HepG2 (cell line): ENCODE data around the gene COX6B1. TPM values are rescaled to one million over a fixed set of nuclear protein-coding genes. Genes with fewer than 3 reads are reported as not detected.

Source experiments
- ATAC-seq: fragments of 200-7000 bp; cut with Tn5 transposase; 3 replicates; pipeline ENCODE4 v1.9.1; 2020; ENCODE audit warnings: mild to moderate bottlenecking, moderate library complexity
- BruUV-seq: library from RNA; stranded (reverse); fragments of 400-500 nt; replicated peaks from 2 replicates; lab custom pipeline; 2021; lab: Mats Ljungman, UMichigan
- CTCF ChIA-PET: fragments of 300-600 bp; formaldehyde crosslinking; extraction: SDS; loops from one replicate; lab custom pipeline; 2021; ENCODE audit warnings: low total read pairs, inconsistent platforms, low intra/inter-chr PET ratio; lab: Yijun Ruan, JAX
- POLR2A ChIA-PET: fragments of 350-600 bp; sonication (Branson Sonifier 250); formaldehyde crosslinking; loops from one replicate; lab custom pipeline; 2020; ENCODE audit warnings: antibody characterized with exemption, inconsistent platforms; lab: Yijun Ruan, JAX
- DNase-seq: peaks from one replicate; pipeline ENCODE4 v3.0.0-alpha.2; 2015; ENCODE audit warnings: low spot score
- FAIRE-seq: peaks from 3 replicates; lab custom pipeline; 2011; peaks lifted over from hg19 to GRCh38; lab: Jason Lieb, UNC
- H2AFZ ChIP-seq: one replicate; pipeline ENCODE4 v1.6.1; 2011; ENCODE audit warnings: low read length, inconsistent platforms
- H3K27ac ChIP-seq: fragments of 300-600 bp; 3 replicates; pipeline ENCODE4 v1.8.0; 2011; ENCODE audit warnings: mixed run types, mild to moderate bottlenecking, mixed read lengths, low read length, inconsistent platforms; ENCODE audit not compliant: insufficient read depth; ENCODE audit errors: extremely low read length
- H3K27me3 ChIP-seq, 2 experiments: fragments of 200-600 bp in 1 of 2; 2 replicates in 1 of 2; 3 replicates in 1 of 2; pipeline versions ENCODE4 v1.6.0 to v1.8.0; 2011; ENCODE audit warnings: low read length in 2 of 2, mild to moderate bottlenecking in 2 of 2, moderate library complexity in 2 of 2, inconsistent platforms in 1 of 2; ENCODE audit not compliant: insufficient read depth in 2 of 2, control insufficient read depth in 1 of 2
- H3K36me3 ChIP-seq, 2 experiments: fragments of 200-600 bp in 1 of 2; replicated peaks in 1 of 2; 2 replicates in 1 of 2; 3 replicates in 1 of 2; pipeline versions ENCODE4 v1.5.1 to v1.8.0; 2011; ENCODE audit warnings: low read length in 2 of 2, inconsistent platforms in 1 of 2; ENCODE audit not compliant: insufficient read depth in 2 of 2, control insufficient read depth in 1 of 2
- H3K4me1 ChIP-seq: 2 replicates; pipeline ENCODE4 v1.5.1; 2012; ENCODE audit warnings: low read length, inconsistent platforms; ENCODE audit not compliant: insufficient read depth
- H3K4me2 ChIP-seq: 2 replicates; pipeline ENCODE4 v1.6.0; 2011; ENCODE audit warnings: low read depth, low read length, inconsistent platforms
- H3K4me3 ChIP-seq, 3 experiments: fragments of 200-600 bp in 1 of 3; sonication (generic), shearing (Covaris generic) in 1 of 3; replicated peaks in 1 of 3; 2 replicates each; pipeline ENCODE4 v1.5.1; 2011 to 2016; ENCODE audit warnings: low read length in 3 of 3, inconsistent platforms in 2 of 3, low read depth in 2 of 3, mild to moderate bottlenecking in 2 of 3, control low read depth in 1 of 3, mixed read lengths in 1 of 3; ENCODE audit not compliant: insufficient read depth in 1 of 3
- H3K79me2 ChIP-seq: one replicate; pipeline ENCODE4 v1.6.1; 2011; ENCODE audit warnings: low read length, inconsistent platforms; ENCODE audit not compliant: insufficient read depth
- H3K9ac ChIP-seq: 2 replicates; pipeline ENCODE4 v1.6.0; 2011; ENCODE audit warnings: mild to moderate bottlenecking, low read depth, low read length, inconsistent platforms; ENCODE audit not compliant: insufficient read depth
- H3K9me3 ChIP-seq: 2 replicates; pipeline ENCODE4 v1.5.1; 2012; ENCODE audit warnings: mild to moderate bottlenecking, low read length
- H4K20me1 ChIP-seq: 2 replicates; pipeline ENCODE4 v1.6.0; 2011; ENCODE audit warnings: inconsistent platforms, mild to moderate bottlenecking, low read length, moderate library complexity; ENCODE audit not compliant: insufficient read depth
- ASH2L ChIP-seq: fragments of 300-600, 200-600 bp; sonication (generic); IDR thresholded peaks from 2 replicates; pipeline ENCODE4 v1.7.0; 2017; ENCODE audit warnings: low read depth, mild to moderate bottlenecking, moderate library complexity, mixed read lengths, low read length; ENCODE audit not compliant: insufficient read length
- BRD4 ChIP-seq: sonication (generic); formaldehyde crosslinking; IDR thresholded peaks from 2 replicates; pipeline ENCODE4 v1.4.0; 2020; ENCODE audit warnings: missing genetic modification reagents
- FOXK2 ChIP-seq: fragments of 450-650 bp; IDR thresholded peaks from 2 replicates; pipeline ENCODE4 v1.6.1; 2016
- GPN1 ChIP-seq: sonication (generic); formaldehyde crosslinking; IDR thresholded peaks from 2 replicates; pipeline ENCODE4 v1.5.1; 2020; ENCODE audit warnings: missing genetic modification reagents, borderline replicate concordance
- HMGA1 ChIP-seq: sonication (generic); formaldehyde crosslinking; conservative IDR thresholded peaks from 2 replicates; pipeline ENCODE4 v1.4.0; 2020; ENCODE audit warnings: missing genetic modification reagents
- MTA1 ChIP-seq: sonication (generic); formaldehyde crosslinking; IDR thresholded peaks from 2 replicates; pipeline ENCODE4 v1.4.0; 2020; ENCODE audit warnings: missing genetic modification reagents, mild to moderate bottlenecking, borderline replicate concordance
- NR2F1 ChIP-seq, 2 experiments: fragments of 450-650 bp in 1 of 2; formaldehyde crosslinking in 1 of 2; IDR thresholded peaks; 2 replicates each; pipeline versions ENCODE4 v1.5.0 to v1.6.1; 2016 to 2020; ENCODE audit warnings: mild to moderate bottlenecking in 1 of 2, missing compliant biosample characterization in 1 of 2, missing genetic modification reagents in 1 of 2, moderate library complexity in 1 of 2
- PBX2 ChIP-seq: IDR thresholded peaks from 2 replicates; pipeline ENCODE4 v1.6.1; 2016; ENCODE audit warnings: control low read depth
- RXRB ChIP-seq: IDR thresholded peaks from 2 replicates; pipeline ENCODE4 v1.6.1; 2016; ENCODE audit warnings: borderline replicate concordance, missing genetic modification reagents, missing compliant biosample characterization
- SRSF9 ChIP-seq: fragments of 200-400 bp; formaldehyde crosslinking; IDR thresholded peaks from 2 replicates; pipeline ENCODE4 v1.6.1; 2018; ENCODE audit warnings: borderline replicate concordance, mild to moderate bottlenecking, low read depth, low read length; ENCODE audit not compliant: insufficient read depth, poor library complexity, severe bottlenecking
- UBTF ChIP-seq: sonication (generic); formaldehyde crosslinking; IDR thresholded peaks from 2 replicates; pipeline ENCODE4 v1.4.0; 2020; ENCODE audit warnings: mild to moderate bottlenecking, missing genetic modification reagents
- ZC3H13 ChIP-seq: sonication (generic); formaldehyde crosslinking; IDR thresholded peaks from 2 replicates; pipeline ENCODE4 v1.8.1; 2023; ENCODE audit warnings: mild to moderate bottlenecking, missing genetic modification reagents, moderate library complexity
- ZFP82 ChIP-seq: sonication (generic); formaldehyde crosslinking; IDR thresholded peaks from 2 replicates; pipeline ENCODE4 v1.5.1; 2020; ENCODE audit warnings: mild to moderate bottlenecking, missing genetic modification reagents, borderline replicate concordance
- ZNF251 ChIP-seq: sonication (generic); formaldehyde crosslinking; IDR thresholded peaks from 2 replicates; pipeline ENCODE4 v1.9.0; 2021; ENCODE audit warnings: mild to moderate bottlenecking, missing genetic modification reagents
- ZNF510 ChIP-seq: sonication (generic); formaldehyde crosslinking; IDR thresholded peaks from 2 replicates; pipeline ENCODE4 v1.4.0; 2020; ENCODE audit warnings: low read depth, mild to moderate bottlenecking, missing genetic modification reagents
- WGBS: methylation state at CpG from one replicate; pipeline ENCODE4 v1.1.6; 2017; ENCODE audit warnings: low lambda C conversion rate; 5-methylcytosine and 5-hydroxymethylcytosine counted together
- in situ Hi-C: cut with HindIII; loops from 2 replicates; pipeline ENCODE4 v1.10.0; 2017; ENCODE audit warnings: low pct_unique_long_range_greater_than_20kb; ENCODE audit not compliant: extremely low pct_ligation_motif_present
- intact Hi-C: fragments of 100-400 bp; cut with micrococcal nuclease; formaldehyde crosslinking; loops from one replicate; pipeline ENCODE4 v1.10.0; 2022; ENCODE audit not compliant: unreplicated experiment
- polyA plus RNA-seq, 8 experiments: library from polyadenylated mRNA; depleted of rRNA in 3 of 8; stranded (reverse) in 7 of 8; unstranded in 1 of 8; fragments of >200 nt; fragmentation: Illumina TruSeq in 4 of 8; extraction: Trizol in 4 of 8; gene quantifications; 2 replicates each; pipeline versions ENCODE4 v1.2.1 to v1.2.3, GENCODE V29; 2011 to 2016; ENCODE audit warnings: low read depth in 4 of 8, missing spikeins in 1 of 8, mixed read lengths in 1 of 8; ENCODE audit not compliant: insufficient read depth in 1 of 8
- total RNA-seq, 5 experiments: library from RNA; depleted of rRNA; stranded (reverse); fragments of >200 nt; fragmentation: Illumina TruSeq; extraction: Trizol; gene quantifications; 2 replicates each; pipeline ENCODE4 v1.2.3, GENCODE V29; 2016; ENCODE audit warnings: low read depth in 1 of 5

Gene COX6B1
- total and polyA plus RNA-seq, 2 of the 13 experiments (the other 11 are each of a cell fraction or from before 2014, with no cell fraction given), result 481 to 487 TPM

- TF ChIP-seq ZNF251, result no peak
- no peak for TF ChIP-seq ASH2L
- no peak for TF ChIP-seq GPN1
- TF ChIP-seq ZC3H13 (CRISPR knock-in tag), result no peak
- no peak for TF ChIP-seq RXRB (CRISPR knock-in tag)
- no peak for TF ChIP-seq ZNF510
Observed at GRCh38 chr19:35622750-35623149, 25.4 kb upstream of the COX6B1 start (continued).

GRCh38 chr19:35623327-35624010 is 24.7 kb upstream of the COX6B1 start:
- ChIA-PET POLR2A (no interaction called here), CTCF (no interaction called here)
- TSS peak; percentile 33 for BruUV-seq
- H3K9me3 ChIP-seq, result no peaks in the 10 kb centered on the region
- TF ChIP-seq MTA1 (CRISPR knock-in tag) (no peak), HMGA1 (CRISPR knock-in tag) (no peak), PBX2 (CRISPR knock-in tag) (no peak), SRSF9 (no peak), BRD4 (CRISPR knock-in tag) (no peak), FOXK2 (no peak), ZFP82 (no peak), UBTF (no peak), NR2F1 (CRISPR knock-in tag; IDR thresholded peaks at IDR 0.05) (no peak)
- 98% methylated on average over 6 of the region's 6 CpGs for WGBS
- no peak overlapping the region for H2AFZ ChIP-seq
- DNase-seq, result no peak
- H3K4me1 ChIP-seq, result peaks cover 18% of the 10 kb centered on the region
- no peak for ATAC-seq
- H3K27ac ChIP-seq, result no peak overlapping the region
- H3K27me3 ChIP-seq, result no peaks in the 10 kb centered on the region; a peak in 1 of 5 replicates
- no peaks in the 10 kb centered on the region for H3K79me2 ChIP-seq
- H3K4me2 ChIP-seq, result no peak overlapping the region
- peaks cover 0 to 2% of the 10 kb centered on the region in 2 experiments; a peak in 1 of 5 replicates for H3K36me3 ChIP-seq
- intact Hi-C loops, result no loop called here
- in situ Hi-C loops, result no loop called here
- no peaks in the 10 kb centered on the region for H4K20me1 ChIP-seq
- no peak for FAIRE-seq
- H3K9ac ChIP-seq, result no peak overlapping the region
- H3K4me3 ChIP-seq, result no peak overlapping the region
